HG03342 (cell line): ENCODE measurements around the gene FBXL14.
A peak's percentile ranks its signal among the peaks of the same experiment; 100 is the strongest.

Experiments used
- ATAC-seq: cut with Tn5 transposase; IDR thresholded peaks from one replicate; pipeline ENCODE4 v1.9.1; 2021; ENCODE audit warnings: mild to moderate bottlenecking, moderate library complexity; ENCODE audit not compliant: unreplicated experiment

The FBXL14 gene

DNA sequence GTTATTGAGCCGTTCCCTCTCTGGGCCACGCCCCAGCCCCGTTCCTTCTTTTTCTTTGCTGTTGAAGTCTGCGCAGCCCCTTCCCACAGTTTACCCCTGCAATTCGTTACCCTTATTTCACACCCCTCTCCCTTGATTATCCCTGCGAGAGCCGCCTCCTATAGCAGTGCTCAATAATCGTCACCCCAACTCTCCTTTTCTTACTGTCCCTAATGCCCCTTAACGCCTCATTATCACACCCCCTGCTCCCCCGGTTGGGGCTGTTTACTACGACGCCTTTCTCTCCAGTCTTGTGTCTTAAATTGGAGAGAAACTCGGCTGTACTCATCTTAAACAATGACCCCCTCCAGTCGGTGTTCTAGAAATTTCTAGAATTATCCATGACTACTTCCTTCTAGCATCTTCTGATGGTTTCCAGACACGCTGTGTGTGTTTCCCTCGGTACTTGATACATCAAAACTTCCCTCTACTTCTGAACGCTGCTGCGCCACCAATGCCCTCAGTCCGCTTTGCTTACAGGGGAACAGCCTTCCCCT is 713 bp upstream of the FBXL14 start:
- ATAC-seq = no peak

- no peak for ATAC-seq
These were observed 448 bp downstream of the FBXL14 start for GRCh38 chr12:1594006-1594260.

DNA sequence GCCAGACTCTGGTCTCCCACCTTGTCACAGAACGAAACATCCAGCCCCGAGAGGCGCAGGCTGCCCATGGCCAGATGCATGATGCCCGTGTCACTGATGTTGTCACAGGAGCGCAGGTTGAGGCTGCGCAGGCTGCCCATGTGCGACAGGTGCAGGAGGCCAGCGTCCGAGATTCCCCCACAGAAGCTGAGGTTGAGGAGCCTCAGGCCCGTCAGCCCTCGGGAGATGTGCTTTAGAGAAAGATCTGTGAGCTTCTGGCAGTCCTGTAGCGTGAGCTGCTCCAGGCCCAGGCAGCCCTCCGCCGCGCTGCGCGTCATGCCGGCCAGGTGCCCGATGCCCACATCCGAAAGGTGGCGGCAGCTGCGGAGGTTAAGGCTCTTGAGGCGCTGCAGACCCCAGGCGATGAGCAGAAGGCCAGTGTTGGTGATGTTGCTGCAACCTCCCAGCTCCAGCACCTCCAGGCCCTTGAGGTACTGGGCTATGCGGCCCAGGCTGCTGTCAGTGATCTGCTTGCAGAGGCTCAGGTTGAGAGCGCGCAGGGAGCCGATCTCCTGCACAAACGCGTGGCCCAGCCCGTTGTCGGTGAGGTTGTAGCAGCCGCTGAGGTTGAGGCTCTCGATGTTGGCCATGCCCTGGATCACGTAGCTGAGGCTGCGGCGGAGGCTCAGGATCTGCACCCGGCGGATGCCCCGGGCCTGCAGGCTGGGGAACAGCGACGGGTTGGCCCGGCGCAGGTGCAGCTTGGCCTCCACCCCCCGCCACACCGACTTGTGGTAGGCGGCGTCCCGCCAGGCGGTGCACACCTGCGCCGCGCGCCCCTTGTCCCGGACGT is 991 bp downstream of the FBXL14 start:
- peak; percentile 29 for ATAC-seq

DNA sequence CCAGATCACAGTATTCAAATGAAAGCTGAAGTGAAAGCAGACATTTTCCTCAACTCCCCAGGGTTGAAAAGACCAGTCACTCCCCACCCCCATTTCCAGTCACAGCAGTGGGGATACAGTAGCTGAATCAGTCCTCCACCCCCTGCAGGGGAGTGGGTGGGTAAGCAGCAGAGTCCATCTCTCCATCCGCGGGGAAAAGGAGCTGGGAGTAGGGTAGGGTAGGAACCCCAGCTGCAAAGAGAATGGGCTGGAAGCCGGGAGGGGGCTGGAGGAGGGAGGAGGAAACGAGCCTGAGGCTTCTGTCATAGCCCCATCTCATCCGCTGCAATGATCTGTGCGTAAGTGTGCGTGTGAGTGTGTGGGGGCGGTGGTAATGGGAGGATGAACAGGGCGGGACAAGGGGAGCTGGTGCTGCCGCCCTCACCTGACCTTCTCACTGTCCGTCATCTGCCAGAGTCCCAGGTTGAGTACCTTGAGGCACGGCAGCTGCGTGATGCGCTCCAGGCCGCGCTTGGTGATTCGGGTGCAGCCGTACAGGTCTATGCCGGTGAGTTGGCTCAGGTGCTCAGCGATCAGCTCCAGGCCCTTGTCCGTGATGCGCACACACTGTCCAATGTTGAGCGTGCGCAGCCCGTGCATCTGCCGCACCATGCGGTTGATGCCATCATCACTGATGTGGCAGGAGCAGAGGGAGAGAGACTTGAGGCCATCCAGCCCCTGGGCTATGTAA is 1.8 kb downstream of the FBXL14 start:
- peak; percentile 25 for ATAC-seq

DNA sequence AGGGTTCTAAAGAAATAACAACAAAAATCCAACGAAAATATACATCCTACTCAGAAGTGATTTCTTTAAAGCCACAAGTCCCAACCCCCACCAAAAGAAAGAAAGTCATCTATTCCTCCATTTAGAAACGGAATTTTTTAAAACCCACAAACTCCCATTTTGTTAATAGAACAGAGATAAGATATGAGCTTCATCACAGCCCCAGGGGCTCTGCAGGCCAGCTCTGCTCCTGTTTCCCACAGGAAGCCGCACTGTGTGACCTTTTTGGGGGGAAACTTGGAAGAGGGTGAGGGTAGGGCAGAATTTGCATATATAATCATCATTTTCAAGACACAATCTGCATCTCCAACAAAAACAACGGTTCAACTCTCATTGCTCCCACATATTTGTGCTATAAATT is 2.8 kb downstream of the FBXL14 start:
- no peak for ATAC-seq

- no peak for ATAC-seq
These were observed 3.3 kb downstream of the FBXL14 start for GRCh38 chr12:1591034-1591433.

DNA sequence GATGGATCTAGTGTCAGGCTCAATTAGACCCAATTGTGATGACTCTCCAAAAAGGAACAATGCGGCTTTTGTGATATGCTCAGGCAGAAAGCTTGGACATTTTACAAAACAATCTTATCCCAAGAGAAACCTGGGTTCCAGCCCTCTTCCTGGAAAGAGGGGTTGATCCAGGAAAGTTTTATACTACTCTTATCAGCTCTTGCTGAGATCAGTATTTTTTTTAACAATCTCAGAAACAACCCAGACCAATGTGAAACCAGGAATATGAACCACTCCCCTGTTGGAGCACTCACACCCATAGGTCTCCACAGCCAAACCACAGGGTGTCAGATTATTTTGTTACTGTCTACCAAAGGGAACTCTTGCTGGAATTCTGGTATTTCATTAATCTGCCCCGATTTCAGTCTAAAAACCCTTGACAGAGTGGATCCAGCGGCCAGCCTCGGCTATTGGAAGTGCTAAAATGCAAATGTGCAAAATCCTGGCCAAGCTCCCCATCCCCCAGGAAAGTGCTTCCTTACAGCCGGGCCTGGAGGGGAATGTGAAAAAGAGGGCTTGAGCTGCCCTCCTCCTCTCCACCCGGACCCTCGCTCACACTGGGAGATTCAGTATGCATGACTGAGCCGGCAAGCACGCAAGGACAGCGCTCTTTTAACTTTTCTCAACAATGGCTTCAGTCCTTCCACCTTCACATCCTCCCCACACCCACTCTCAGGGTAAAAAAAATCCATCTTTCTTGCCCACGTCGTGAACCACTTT is 4.0 kb downstream of the FBXL14 start:
- no peak for ATAC-seq

DNA sequence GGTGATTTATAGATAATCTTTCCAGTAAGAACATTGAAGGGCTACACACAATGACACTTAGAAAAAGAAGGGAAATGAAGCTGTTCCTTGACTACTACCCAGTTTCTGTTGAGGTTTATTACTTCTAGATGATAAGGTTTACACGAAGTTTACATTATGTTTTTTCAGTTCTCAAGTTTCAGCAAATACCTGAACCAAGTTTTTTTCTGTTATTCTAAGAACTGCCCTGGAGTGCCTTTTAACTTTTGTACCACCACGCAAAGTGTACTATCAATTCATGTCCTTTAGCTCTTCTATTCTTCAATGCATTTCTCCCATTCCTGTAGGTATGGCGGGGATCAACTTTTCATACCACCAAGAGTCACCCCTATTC is 5.8 kb downstream of the FBXL14 start:
- no peak for ATAC-seq

DNA sequence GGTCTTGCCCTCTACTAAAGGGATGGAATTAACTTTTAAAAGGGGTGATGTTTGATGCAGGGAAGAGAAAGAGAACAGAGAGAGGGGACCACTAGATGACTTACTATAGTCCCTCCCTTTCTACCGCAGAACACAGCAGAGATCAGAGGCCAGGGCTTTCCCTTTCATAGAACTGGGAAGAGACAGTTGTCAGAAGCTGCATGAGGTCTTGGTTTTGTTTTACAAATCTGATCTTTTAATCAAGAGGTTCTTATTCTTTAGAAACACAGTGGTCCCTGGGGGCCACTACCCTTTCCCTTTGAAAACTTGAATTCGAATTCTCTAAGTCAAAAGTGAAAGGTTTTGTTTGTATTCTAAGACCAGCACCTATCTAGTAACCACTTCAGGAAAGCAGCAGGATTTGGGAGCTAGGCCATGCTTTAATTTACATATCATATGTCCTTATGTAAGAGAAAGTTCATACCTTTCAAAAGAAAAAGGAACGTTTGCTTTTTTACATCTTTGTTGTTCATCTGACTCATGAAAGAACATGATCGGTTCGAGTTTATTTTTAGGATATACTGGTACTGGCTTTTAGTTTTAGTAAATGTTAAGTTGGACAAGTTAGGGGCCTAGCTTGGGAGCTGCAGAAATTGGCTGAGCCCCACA is 6.3 kb downstream of the FBXL14 start:
- ATAC-seq = no peak

DNA sequence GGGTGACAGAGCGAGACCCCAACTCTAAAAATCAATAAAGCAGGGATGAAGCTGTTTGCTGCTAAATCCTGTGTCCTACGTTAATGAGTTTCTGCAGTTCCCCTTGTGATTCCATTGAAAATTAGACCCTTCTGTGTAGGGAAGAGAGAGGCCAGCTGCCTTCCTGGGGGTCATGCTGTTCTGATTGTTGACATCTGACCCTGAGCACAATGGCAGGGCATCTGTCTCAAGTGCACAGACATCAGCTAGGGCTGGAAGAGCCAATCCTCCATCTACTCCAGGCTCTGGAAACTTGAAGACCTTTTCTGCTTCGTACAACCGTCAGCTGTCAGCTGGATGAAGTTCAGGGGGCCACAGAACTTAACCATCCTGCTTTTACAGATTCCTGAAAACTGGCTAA is 10.1 kb downstream of the FBXL14 start:
- ATAC-seq = no peak

DNA sequence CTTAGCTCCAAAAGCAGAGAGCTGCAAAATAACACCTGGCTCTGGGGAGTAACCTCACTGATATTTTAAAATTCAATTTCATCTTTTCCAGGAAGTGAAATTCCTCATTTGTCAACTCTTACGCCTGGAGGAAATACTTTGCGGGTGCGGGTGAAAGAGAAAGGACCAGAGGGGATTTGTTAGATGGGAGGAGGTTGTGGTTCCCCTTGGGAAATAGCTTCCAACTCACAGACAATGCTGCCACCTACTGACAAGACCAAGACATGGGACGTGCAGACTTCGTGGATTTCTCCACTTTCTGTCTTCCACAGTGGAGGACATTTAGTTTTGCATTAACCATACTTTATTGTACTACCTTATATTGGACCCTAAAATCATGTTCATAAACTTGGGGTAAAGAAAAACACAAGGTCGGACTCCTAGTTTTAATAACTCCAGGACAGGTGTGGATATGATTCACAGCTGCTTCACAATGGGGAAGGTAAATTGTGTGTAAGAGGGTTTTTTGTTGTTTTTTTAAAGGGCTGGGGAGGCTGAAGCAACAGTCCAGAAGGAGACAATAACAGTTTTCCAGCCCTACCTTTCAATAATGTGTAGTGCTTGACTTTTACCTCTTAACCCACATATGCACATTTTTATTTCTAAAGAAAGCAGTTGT is 10.8 kb downstream of the FBXL14 start:
- peak; percentile 61 for ATAC-seq

- ATAC-seq = no peak
These were observed 11.7 kb downstream of the FBXL14 start for GRCh38 chr12:1582709-1583050.

GRCh38 chr12:1581973-1582708 is 12.2 kb downstream of the FBXL14 start:
- no peak for ATAC-seq

- ATAC-seq = no peak
These were observed 13.9 kb downstream of the FBXL14 start for GRCh38 chr12:1580526-1580925.

GRCh38 chr12:1579651-1580435 is 14.5 kb downstream of the FBXL14 start:
- no peak for ATAC-seq

DNA sequence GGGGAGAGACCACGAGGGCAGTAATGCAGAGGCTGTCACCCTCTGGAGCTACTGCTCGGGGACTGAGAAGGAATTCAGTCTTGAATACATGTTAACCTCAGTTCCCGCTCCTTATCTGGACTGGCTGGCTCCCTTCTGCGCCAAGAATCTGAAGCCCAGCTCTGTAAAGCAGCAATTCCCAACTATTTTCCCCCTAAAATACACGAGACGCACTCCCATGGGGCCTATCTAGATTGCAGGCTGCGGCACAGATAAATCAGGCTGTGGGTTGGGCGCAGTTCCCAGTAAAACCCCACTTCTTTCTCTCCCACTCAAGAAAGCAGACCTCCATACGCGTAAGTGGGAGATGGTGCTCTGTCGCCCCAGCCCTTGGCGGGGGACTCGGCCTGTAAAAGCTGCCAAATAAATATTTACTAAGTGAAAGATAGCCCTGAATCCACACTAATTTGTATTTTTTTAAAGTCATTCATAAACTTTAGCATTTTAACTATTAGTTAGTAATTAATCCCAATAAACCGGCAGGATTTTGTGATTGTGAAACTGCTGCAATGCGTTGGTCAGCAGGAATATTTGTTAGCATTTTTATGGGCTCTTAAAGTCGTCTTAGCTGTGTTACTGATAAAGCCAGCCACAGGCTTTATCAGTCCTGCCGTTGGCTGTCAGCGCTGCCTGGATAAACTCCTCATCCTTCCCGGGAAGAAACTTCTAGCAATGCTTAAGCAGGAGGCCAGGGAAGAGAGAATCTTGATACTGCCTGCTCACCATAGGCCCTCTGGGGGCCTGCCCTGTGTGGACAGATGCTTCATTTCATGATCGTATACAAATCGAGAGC is 17.8 kb downstream of the FBXL14 start:
- no peak for ATAC-seq

GRCh38 chr12:1575408-1576401 is 18.7 kb downstream of the FBXL14 start:
- ATAC-seq = no peak
